Adrenal gland (tissue), 12 donors: Measurements from ENCODE around the gene VSIG1. TPM values are rescaled to one million over a fixed set of nuclear protein-coding genes. Genes with fewer than 3 reads are reported as not detected.

Experiments used
- DNase-seq, 7 donors: peaks; one replicate each; pipeline ENCODE4 v3.0.0-alpha.2; 2019 to 2020
- H3K27ac ChIP-seq, 5 donors: fragments of 200-600 bp; sonication (generic) in 4 of 5; 1 replicate in 3 of 5; 2 replicates in 2 of 5; pipeline versions ENCODE4 v1.5.1 to v1.8.0; 2016 to 2020; ENCODE audit warnings: mild to moderate bottlenecking in 1 of 5
- H3K27me3 ChIP-seq: fragments of 200-600 bp; 2 replicates; pipeline ENCODE4 v1.8.0; 2021
- H3K36me3 ChIP-seq, 2 donors: fragments of 200-600 bp; replicated peaks in 1 of 2; 1 replicate in 1 of 2; 2 replicates in 1 of 2; pipeline versions ENCODE4 v1.5.1 to v1.8.0; 2018 to 2022
- H3K4me1 ChIP-seq, 2 donors: fragments of 200-600 bp; replicated peaks in 1 of 2; 1 replicate in 1 of 2; 2 replicates in 1 of 2; pipeline versions ENCODE4 v1.5.1 to v1.8.0; 2018 to 2021
- H3K4me3 ChIP-seq, 4 donors: fragments of 200-600 bp; sonication (generic) in 3 of 4; one replicate each; pipeline ENCODE4 v1.5.1; 2016 to 2018
- H3K9me3 ChIP-seq, 3 donors: fragments of 200-600 bp; sonication (generic) in 1 of 3; replicated peaks in 1 of 3; 1 replicate in 2 of 3; 2 replicates in 1 of 3; pipeline versions ENCODE4 v1.5.1 to v1.8.0; 2016 to 2021
- CTCF ChIP-seq, 6 experiments: fragments of 450-650 bp in 4 of 6; fragments of 200-600 bp in 2 of 6; sonication (generic) in 1 of 6; IDR thresholded peaks; 1 replicate in 5 of 6; 2 replicates in 1 of 6; pipeline versions ENCODE4 v1.5.1 to v1.8.0; 2016 to 2021; ENCODE audit warnings: antibody characterized with exemption in 6 of 6, mild to moderate bottlenecking in 2 of 6, moderate library complexity in 1 of 6
- POLR2A ChIP-seq, 2 donors: fragments of 450-650 bp; IDR thresholded peaks; one replicate each; pipeline ENCODE4 v1.6.1; 2017; ENCODE audit warnings: antibody characterized with exemption in 2 of 2, mild to moderate bottlenecking in 2 of 2, moderate library complexity in 1 of 2
- WGBS, 4 donors: extraction: QIAGEN DNeasy Blood & Tissue Kit in 2 of 4; methylation state at CpG; one replicate each; pipeline versions ENCODE4 v1.1.5 to v1.1.7; 2013 to 2017; 5-methylcytosine and 5-hydroxymethylcytosine counted together
- intact Hi-C, 2 donors: fragments of 100-400 bp; cut with DNase I; formaldehyde crosslinking; loops; one replicate each; pipeline versions ENCODE4 v1.14.1 to v1.15.0; 2022 to 2023
- polyA plus RNA-seq, 3 donors: library from polyadenylated mRNA; stranded (reverse); fragments of 200-250 nt in 2 of 3; fragments of 350-450 nt in 1 of 3; fragmentation: Illumina TruSeq in 1 of 3; extraction: RNeasy Lipid Tissue Mini Kit (QIAGEN cat#74804) in 1 of 3; gene quantifications; one replicate each; pipeline ENCODE4 v1.2.3, GENCODE V29; 2013 to 2014
- total RNA-seq, 9 donors: library from RNA; depleted of rRNA in 4 of 9; stranded (reverse); fragments of >200 nt in 4 of 9; fragments of 120-200 nt in 1 of 9; fragmentation: NEBNext Ultra II Directional in 1 of 9; extraction: Animal tissue kit (Norgen Biotek cat#: 25700) in 1 of 9; gene quantifications; one replicate each; pipeline versions ENCODE4 v1.1.0 to v1.2.4, GENCODE V29; 2013 to 2023
- donor health status: healthy with polysubstance abuse.
- donor health status: Bipolar disorder and iron deficiency.
- donor health status: DM: yes; HTN: yes; CAD: no.
- donor health status: DM: no; HTN: no; CAD: no.
- donor health status: DM: no; HTN: no; CAD: no.
- donor health status: DM: yes; HTN: yes; CAD: no.

Gene VSIG1
- total and polyA plus RNA-seq, 12 donors = 0.08 to 0.30 (median 0.18) TPM; not detected in 4

GRCh38 chrX:108025376-108025775 is 19.5 kb upstream of the VSIG1 start:
- Histone ChIP-seq H3K9me3 (no peaks in the 10 kb centered on the region), H3K27ac (no peak overlapping the region), H3K27me3 (no peaks in the 10 kb centered on the region), H3K4me3 (no peak overlapping the region), H3K4me1 (no peaks in the 10 kb centered on the region), H3K36me3 (no peaks in the 10 kb centered on the region)
- intact Hi-C loops = no loop called here
- DNase-seq = no peak
- WGBS, 4 donors = 85 to 100% (median 97%) methylated on average over 1 of the region's 1 CpG
- TF ChIP-seq POLR2A (IDR thresholded peaks at IDR 0.05) = no peak
- no peak for TF ChIP-seq CTCF (IDR thresholded peaks at IDR 0.05)

DNA sequence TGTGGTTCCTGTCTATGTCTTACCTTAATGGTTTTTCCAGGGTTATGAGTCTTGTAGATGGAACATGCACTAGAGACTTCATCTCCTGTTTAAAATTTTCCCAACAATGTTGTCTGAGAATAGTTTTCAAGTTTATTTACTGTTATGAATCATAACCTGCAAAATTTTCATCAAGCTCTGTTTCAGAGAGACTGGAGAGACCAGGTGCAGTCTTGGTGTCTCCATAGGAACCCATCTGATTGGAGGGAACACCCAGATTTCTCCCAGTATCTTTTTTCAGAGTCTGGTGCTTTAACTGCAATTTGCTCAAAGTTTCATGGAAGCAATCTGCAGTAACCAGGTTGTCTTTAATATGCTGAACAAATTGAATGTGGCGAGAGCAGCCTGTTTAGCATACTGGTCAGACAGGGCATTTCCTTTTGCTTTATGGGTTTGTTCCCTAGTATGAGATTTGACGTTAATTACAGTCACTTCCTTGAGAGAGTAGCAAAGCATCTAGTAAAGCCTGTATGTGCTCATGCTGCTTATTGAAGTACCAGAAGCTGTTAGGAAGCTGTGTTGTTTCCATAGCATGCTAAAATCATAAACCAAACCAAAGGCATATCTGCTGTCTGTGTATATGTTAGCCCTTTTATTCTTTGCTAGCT is 18.8 kb upstream of the VSIG1 start:
- no peaks in the 10 kb centered on the region for H3K4me1 ChIP-seq
- no peaks in the 10 kb centered on the region for H3K9me3 ChIP-seq
- DNase-seq = no peak
- WGBS, 4 donors = 59 to 73% (median 66%) methylated on average over 2 of the region's 2 CpGs
- H3K27me3 ChIP-seq = no peaks in the 10 kb centered on the region
- TF ChIP-seq POLR2A (IDR thresholded peaks at IDR 0.05) (no peak), CTCF (IDR thresholded peaks at IDR 0.05) (no peak)
- no peak overlapping the region for H3K27ac ChIP-seq
- intact Hi-C loops = no loop called here
- no peak overlapping the region for H3K4me3 ChIP-seq
- no peaks in the 10 kb centered on the region for H3K36me3 ChIP-seq

GRCh38 chrX:108028854-108029253 is 16.0 kb upstream of the VSIG1 start:
- H3K27me3 ChIP-seq = no peaks in the 10 kb centered on the region
- DNase-seq = no peak
- H3K27ac ChIP-seq = no peak overlapping the region
- no peak overlapping the region for H3K4me3 ChIP-seq
- TF ChIP-seq POLR2A (IDR thresholded peaks at IDR 0.05) = no peak
- TF ChIP-seq CTCF (IDR thresholded peaks at IDR 0.05) = no peak
- 53 to 72% (median 70%) methylated on average over 1 of the region's 1 CpG for WGBS, 4 donors
- H3K36me3 ChIP-seq = no peaks in the 10 kb centered on the region
- no peaks in the 10 kb centered on the region for H3K9me3 ChIP-seq
- intact Hi-C loops = no loop called here
- H3K4me1 ChIP-seq = no peaks in the 10 kb centered on the region

- H3K9me3 ChIP-seq = no peaks in the 10 kb centered on the region
- 70 to 93% (median 85%) methylated on average over 5 of the region's 5 CpGs for WGBS, 4 donors
- intact Hi-C loops = no loop called here
These were observed 14.7 kb upstream of the VSIG1 start for GRCh38 chrX:108029928-108030711.

More at GRCh38 chrX:108029928-108030711, 14.7 kb upstream of the VSIG1 start:
- no peak overlapping the region for H3K27ac ChIP-seq
- TF ChIP-seq CTCF (IDR thresholded peaks at IDR 0.05) (no peak), POLR2A (IDR thresholded peaks at IDR 0.05) (no peak)
- DNase-seq = no peak
- H3K36me3 ChIP-seq = no peaks in the 10 kb centered on the region
- H3K27me3 ChIP-seq = peaks cover 3% of the 10 kb centered on the region
- H3K4me3 ChIP-seq = no peak overlapping the region
- H3K4me1 ChIP-seq = no peaks in the 10 kb centered on the region
